Psoas muscle (tissue), 8 donors: ENCODE data around the gene ZNF532. TPM values are rescaled to one million over a fixed set of nuclear protein-coding genes. Genes with fewer than 3 reads are reported as not detected.

Source experiments
- ATAC-seq, 4 donors: fragments of 200-7000 bp; cut with Tn5 transposase; one replicate each; pipeline ENCODE4 v1.9.1; 2020; ENCODE audit warnings: moderate library complexity in 3 of 4, mild to moderate bottlenecking in 2 of 4
- DNase-seq, 2 donors: peaks; one replicate each; pipeline ENCODE4 v3.0.0-alpha.2; 2020
- H3K27ac ChIP-seq: fragments of 200-600 bp; one replicate; pipeline ENCODE4 v1.8.0; 2022
- H3K27me3 ChIP-seq, 3 donors: fragments of 200-600 bp in 1 of 3; one replicate each; pipeline versions ENCODE4 v1.6.1 to v1.8.0; 2013 to 2022; ENCODE audit warnings: low read length in 2 of 3, mild to moderate bottlenecking in 2 of 3, moderate library complexity in 1 of 3; ENCODE audit not compliant: insufficient read depth in 3 of 3
- H3K36me3 ChIP-seq, 2 donors: fragments of 200-600 bp in 1 of 2; one replicate each; pipeline versions ENCODE4 v1.6.1 to v1.8.0; 2013 to 2022; ENCODE audit warnings: low read depth in 1 of 2, mild to moderate bottlenecking in 1 of 2, moderate library complexity in 1 of 2; ENCODE audit not compliant: insufficient read depth in 1 of 2
- H3K4me1 ChIP-seq: fragments of 200-600 bp; one replicate; pipeline ENCODE4 v1.8.0; 2022
- H3K4me3 ChIP-seq: fragments of 200-600 bp; one replicate; pipeline ENCODE4 v1.8.0; 2022; ENCODE audit warnings: mild to moderate bottlenecking
- H3K9me3 ChIP-seq: fragments of 200-600 bp; one replicate; pipeline ENCODE4 v1.8.0; 2022
- CTCF ChIP-seq: fragments of 200-600 bp; IDR thresholded peaks from one replicate; pipeline ENCODE4 v1.8.0; 2022; ENCODE audit warnings: antibody characterized with exemption
- WGBS, 3 donors: extraction: QIAGEN DNeasy Blood & Tissue Kit; methylation state at CpG; one replicate each; pipeline versions ENCODE4 v1.1.6 to v1.1.7; 2013; 5-methylcytosine and 5-hydroxymethylcytosine counted together
- intact Hi-C, 2 donors: fragments of 100-400 bp; cut with DNase I; formaldehyde crosslinking; loops; one replicate each; pipeline versions ENCODE4 v1.11.0 to v1.14.2; 2022
- polyA plus RNA-seq, 3 donors: library from polyadenylated mRNA; stranded (reverse); fragments of 200-250 nt; gene quantifications; one replicate each; pipeline ENCODE4 v1.2.3, GENCODE V29; 2013
- total RNA-seq, 4 donors: library from RNA; stranded (reverse); fragmentation: NEBNext Ultra II Directional in 2 of 4; extraction: Animal tissue kit (Norgen Biotek cat#: 25700) in 2 of 4; gene quantifications; one replicate each; pipeline versions ENCODE4 v1.2.1 to v1.2.4, GENCODE V29; 2021 to 2023
- donor health status: healthy with polysubstance abuse.
- donor health status: DM: no; HTN: no; CAD: no; lungs with moderate emphysema.
- donor health status: Bipolar disorder and iron deficiency.
- donor health status: healthy.
- donor health status: DM: yes; HTN: yes; CAD: no.
- donor health status: DM: no; HTN: no; CAD: no.
- donor health status: DM: no; HTN: no; CAD: no.
- donor health status: DM: yes; HTN: yes; CAD: no.

ZNF532 gene
- total and polyA plus RNA-seq, 7 donors, result 13.6 to 105 (median 68.8) TPM

GRCh38 chr18:58886431-58886830 is 21.8 kb downstream of the ZNF532 start:
- Histone ChIP-seq H3K27me3 (no peaks in the 10 kb centered on the region), H3K36me3 (peaks cover 3 to 69% of the 10 kb centered on the region in 2 donors), H3K4me1 (peaks cover 17% of the 10 kb centered on the region), H3K4me3 (no peak overlapping the region), H3K9me3 (no peaks in the 10 kb centered on the region), H3K27ac (peak overlapping the region; percentile 61)
- intact Hi-C loops, result no loop called here
- 55 to 69% (median 65%) methylated on average over 3 of the region's 3 CpGs for WGBS, 3 donors
- DNase-seq (no peak), ATAC-seq (no peak)
- TF ChIP-seq CTCF, result no peak

GRCh38 chr18:58886864-58887612 is 22.4 kb downstream of the ZNF532 start:
- Histone ChIP-seq H3K4me1 (peaks cover 17% of the 10 kb centered on the region), H3K27ac (peak overlapping the region; percentile 61), H3K27me3 (no peaks in the 10 kb centered on the region), H3K4me3 (no peak overlapping the region), H3K36me3 (peaks cover 3 to 63% of the 10 kb centered on the region in 2 donors), H3K9me3 (no peaks in the 10 kb centered on the region)
- ATAC-seq, result peak in 1 of 4 donors; percentile 14
- WGBS, 3 donors, result 58 to 83% (median 65%) methylated on average over 8 of the region's 8 CpGs
- no peak for DNase-seq
- no peak for TF ChIP-seq CTCF
- intact Hi-C loops, result no loop called here

GRCh38 chr18:58887613-58887963 is 22.9 kb downstream of the ZNF532 start:
- H3K4me3 ChIP-seq, result no peak overlapping the region
- H3K9me3 ChIP-seq, result no peaks in the 10 kb centered on the region
- TF ChIP-seq CTCF, result no peak
- peaks cover 3 to 59% of the 10 kb centered on the region in 2 donors for H3K36me3 ChIP-seq
- DNase-seq, result peak; percentile 63 to 76
- H3K4me1 ChIP-seq, result peaks cover 18% of the 10 kb centered on the region
- peak; percentile 21 to 68 (median 58) for ATAC-seq
- intact Hi-C loops, result no loop called here
- H3K27ac ChIP-seq, result peak overlapping the region; percentile 61
- 55 to 62% (median 61%) methylated on average over 10 of the region's 10 CpGs for WGBS, 3 donors
- no peaks in the 10 kb centered on the region for H3K27me3 ChIP-seq

- Histone ChIP-seq H3K36me3 (peaks cover 2 to 29% of the 10 kb centered on the region in 2 donors), H3K4me1 (peaks cover 38% of the 10 kb centered on the region), H3K4me3 (peak overlapping the region; percentile 21), H3K27ac (peak overlapping the region; percentile 49), H3K9me3 (no peaks in the 10 kb centered on the region), H3K27me3 (no peaks in the 10 kb centered on the region)
- intact Hi-C loops, result no loop called here
- ATAC-seq, result no peak
- no peak for TF ChIP-seq CTCF
- DNase-seq, result no peak
- WGBS, 3 donors, result 80 to 87% (median 83%) methylated on average over 2 of the region's 2 CpGs
Measured at GRCh38 chr18:58891776-58892175, 27.1 kb downstream of the ZNF532 start.

GRCh38 chr18:58892488-58892887 is 27.8 kb downstream of the ZNF532 start:
- Histone ChIP-seq H3K27me3 (no peaks in the 10 kb centered on the region), H3K4me1 (peaks cover 38% of the 10 kb centered on the region), H3K4me3 (no peak overlapping the region), H3K36me3 (peaks cover 0 to 23% of the 10 kb centered on the region in 2 donors), H3K9me3 (no peaks in the 10 kb centered on the region), H3K27ac (peak overlapping the region; percentile 49)
- 48 to 61% (median 49%) methylated on average over 6 of the region's 6 CpGs for WGBS, 3 donors
- TF ChIP-seq CTCF, result no peak
- peak in 1 of 4 donors; percentile 25 for ATAC-seq
- no peak for DNase-seq
- intact Hi-C loops, result no loop called here
